OCI-LY7 (cell line): ENCODE measurements around the gene SMC6.

ENCODE experiments used
- CTCF ChIP-seq: fragments of 200-600 bp; sonication (generic); conservative IDR thresholded peaks from 2 replicates; pipeline ENCODE4 v1.5.1; 2014; ENCODE audit warnings: mild to moderate bottlenecking, antibody characterized with exemption, low read length, moderate library complexity, mixed read lengths
- EZH2phosphoT487 ChIP-seq: fragments of 200-600 bp; sonication (generic); IDR thresholded peaks from 2 replicates; pipeline ENCODE4 v1.6.1; 2018; ENCODE audit warnings: low read depth, borderline replicate concordance, mild to moderate bottlenecking, mixed run types, antibody characterized with exemption, low read length, moderate library complexity, mixed read lengths

- TF ChIP-seq CTCF, result no peak
- no peak for TF ChIP-seq EZH2phosphoT487
These were observed 71.3 kb downstream of the SMC6 start for GRCh38 chr2:17682098-17682857.
